GM10266 (cell line): Measurements from ENCODE around the gene DPH7.
"Not testable (repeated sequence)": the region's sequence is repeated elsewhere in the genome, so short reads cannot be mapped to it uniquely, and the experiment has no call there.

ENCODE experiments used
- DNase-seq: peaks from one replicate; pipeline ENCODE4 v3.0.0; 2012; ENCODE audit errors: extremely low spot score
- TF ChIP-seq, protein P1 (sequence below): IDR thresholded peaks from 2 replicates; pipeline ENCODE4 v1.5.1; 2012; ENCODE audit warnings: mild to moderate bottlenecking, low read depth; ENCODE audit not compliant: control insufficient read depth, insufficient read depth; ENCODE audit errors: missing control alignments

The DPH7 gene

DNA sequence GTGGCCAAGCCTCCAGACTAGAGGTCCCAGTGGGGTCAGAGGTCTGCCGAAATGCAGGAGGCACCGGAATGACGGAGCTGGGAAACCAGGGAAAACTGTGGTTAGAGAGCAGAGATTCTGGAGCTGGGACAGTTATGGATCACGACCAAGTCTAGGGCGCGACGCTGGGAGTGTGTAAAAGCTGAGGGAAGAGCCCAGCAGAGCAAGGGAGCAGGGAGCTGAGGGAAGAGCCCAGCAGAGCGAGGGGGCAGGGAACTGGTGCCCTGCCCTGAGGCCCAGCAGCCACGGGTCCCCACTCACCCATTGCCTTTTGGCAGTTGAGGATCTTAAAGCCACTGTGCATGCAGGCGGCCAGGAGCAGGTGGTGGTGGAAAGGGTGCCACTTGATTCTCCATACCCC lies 14.6 kb downstream of the DPH7 start:
- TF ChIP-seq, protein P1, sequence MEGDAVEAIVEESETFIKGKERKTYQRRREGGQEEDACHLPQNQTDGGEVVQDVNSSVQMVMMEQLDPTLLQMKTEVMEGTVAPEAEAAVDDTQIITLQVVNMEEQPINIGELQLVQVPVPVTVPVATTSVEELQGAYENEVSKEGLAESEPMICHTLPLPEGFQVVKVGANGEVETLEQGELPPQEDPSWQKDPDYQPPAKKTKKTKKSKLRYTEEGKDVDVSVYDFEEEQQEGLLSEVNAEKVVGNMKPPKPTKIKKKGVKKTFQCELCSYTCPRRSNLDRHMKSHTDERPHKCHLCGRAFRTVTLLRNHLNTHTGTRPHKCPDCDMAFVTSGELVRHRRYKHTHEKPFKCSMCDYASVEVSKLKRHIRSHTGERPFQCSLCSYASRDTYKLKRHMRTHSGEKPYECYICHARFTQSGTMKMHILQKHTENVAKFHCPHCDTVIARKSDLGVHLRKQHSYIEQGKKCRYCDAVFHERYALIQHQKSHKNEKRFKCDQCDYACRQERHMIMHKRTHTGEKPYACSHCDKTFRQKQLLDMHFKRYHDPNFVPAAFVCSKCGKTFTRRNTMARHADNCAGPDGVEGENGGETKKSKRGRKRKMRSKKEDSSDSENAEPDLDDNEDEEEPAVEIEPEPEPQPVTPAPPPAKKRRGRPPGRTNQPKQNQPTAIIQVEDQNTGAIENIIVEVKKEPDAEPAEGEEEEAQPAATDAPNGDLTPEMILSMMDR: no peak
- no peak for DNase-seq

DNA sequence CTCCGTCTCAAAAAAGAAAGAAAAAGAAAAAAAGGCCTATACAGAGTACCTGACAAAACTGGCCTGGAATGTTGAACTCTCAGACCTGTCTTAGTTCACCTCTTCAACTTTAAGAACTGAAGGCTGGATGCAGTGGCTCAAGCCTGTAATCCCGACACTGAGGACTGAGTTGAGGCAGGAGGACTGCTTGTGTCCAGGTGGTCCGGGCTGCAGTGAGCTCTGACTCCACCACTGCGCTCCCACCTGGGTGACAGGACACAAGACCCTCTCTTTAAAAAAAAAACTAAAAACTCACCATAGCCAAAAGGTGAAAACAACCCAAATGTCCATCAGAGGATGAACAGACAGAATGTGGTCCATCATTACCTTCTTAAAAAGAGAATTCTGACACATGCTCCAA lies 20.6 kb downstream of the DPH7 start:
- TF ChIP-seq, protein P1: no peak
- DNase-seq: no peak

DNA sequence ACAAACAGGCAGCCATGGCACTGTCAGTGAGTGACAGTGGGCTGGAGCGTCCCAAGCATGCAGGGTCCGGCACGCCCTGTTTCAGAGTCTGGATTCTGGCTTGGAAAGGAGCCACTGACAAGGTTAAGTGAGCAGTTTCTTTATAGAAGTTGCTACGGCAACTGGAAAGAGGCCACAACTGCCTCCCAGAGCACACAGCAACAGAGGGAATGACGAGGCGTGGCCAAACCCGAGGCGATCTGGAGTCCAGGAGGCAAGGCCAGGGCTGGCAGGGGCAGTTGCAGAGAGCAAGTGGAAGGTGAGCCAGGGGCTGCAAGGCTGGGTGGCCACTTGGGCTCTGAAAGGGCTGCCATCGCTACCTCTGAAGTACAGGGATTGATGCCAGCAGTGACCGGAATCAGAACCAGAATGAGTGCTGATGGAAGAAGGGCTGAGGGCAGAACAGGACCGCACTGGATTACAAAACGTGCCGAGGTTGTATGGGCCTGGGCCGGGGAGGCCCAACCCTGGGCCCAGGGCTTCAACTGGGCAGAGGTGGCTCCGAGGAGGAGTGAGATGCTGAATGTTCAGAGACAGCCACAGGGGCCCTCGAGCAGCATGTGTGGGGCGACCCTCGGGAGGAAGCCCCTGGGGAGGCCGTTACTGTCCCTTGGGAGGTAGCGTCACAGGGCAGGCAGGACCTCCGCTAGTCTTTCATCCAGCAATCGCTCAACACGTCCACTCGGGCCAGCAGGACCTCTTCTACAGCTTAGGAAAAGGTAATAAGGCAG lies 22.5 kb downstream of the DPH7 start:
- DNase-seq: no peak

DNA sequence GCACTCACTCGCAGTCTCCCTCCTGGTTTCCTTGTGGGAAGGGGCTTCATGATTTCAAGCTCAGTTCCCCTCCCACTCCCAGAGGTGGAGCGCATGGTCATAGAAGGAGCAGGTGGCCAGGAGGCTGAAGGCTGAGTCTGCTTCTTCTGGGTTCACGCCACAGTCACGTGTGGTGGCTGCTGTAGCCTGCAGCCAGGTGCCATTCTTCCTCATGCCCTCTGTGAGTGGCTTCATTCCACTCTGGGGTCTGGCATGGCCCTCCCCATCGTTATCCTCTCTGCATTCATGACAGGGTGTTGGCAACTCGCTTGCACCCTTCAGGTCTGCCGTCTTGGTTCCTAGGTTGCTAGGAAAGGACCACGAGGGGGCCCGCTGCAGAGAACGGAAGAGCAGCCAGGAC lies 23.5 kb downstream of the DPH7 start:
- TF ChIP-seq, protein P1: no peak
- no peak for DNase-seq

More for the DNA sequence above, 22.5 kb downstream of the DPH7 start:
- TF ChIP-seq, protein P1: no peak

DNA sequence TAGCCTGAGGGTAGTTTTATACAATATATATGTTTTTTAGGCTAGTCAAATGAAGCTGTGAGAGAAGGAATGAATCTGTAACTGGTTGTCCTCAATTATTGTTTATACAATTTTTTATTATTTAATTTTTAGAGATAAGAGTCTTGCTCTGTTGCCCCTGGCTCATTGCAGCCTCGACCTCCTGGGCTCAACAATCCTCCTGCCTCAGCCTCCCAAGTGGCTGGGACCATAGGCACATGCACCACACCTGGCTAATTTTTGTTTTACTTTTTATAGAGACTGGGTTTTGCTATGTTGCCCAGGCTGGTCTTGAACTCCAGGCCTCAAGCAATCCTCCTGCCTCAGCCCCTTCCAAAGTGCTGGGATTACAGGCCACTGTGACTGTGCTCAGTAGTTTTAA lies 24.4 kb downstream of the DPH7 start:
- DNase-seq: no peak
- TF ChIP-seq, protein P1: no peak

DNA sequence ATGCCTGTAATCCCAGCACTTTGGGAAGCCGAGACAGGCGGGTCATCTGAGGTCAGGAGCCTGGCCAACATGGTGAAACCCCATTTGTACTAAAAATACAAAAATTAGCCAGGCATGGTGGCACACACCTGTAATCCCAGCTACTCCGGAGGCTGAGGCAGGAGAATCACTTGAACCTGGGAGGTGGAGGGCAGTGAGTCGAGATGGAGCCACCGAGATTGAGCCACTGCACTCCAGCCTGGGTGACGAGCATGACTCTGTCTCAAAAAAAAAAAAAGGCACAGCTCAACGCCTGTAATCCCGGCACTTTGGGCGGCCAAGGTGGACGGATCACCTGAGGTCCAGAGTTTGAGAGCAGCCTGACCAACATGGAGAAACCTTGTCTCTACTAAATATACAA lies 25.1 kb downstream of the DPH7 start:
- DNase-seq: not testable (repeated sequence)

DNA sequence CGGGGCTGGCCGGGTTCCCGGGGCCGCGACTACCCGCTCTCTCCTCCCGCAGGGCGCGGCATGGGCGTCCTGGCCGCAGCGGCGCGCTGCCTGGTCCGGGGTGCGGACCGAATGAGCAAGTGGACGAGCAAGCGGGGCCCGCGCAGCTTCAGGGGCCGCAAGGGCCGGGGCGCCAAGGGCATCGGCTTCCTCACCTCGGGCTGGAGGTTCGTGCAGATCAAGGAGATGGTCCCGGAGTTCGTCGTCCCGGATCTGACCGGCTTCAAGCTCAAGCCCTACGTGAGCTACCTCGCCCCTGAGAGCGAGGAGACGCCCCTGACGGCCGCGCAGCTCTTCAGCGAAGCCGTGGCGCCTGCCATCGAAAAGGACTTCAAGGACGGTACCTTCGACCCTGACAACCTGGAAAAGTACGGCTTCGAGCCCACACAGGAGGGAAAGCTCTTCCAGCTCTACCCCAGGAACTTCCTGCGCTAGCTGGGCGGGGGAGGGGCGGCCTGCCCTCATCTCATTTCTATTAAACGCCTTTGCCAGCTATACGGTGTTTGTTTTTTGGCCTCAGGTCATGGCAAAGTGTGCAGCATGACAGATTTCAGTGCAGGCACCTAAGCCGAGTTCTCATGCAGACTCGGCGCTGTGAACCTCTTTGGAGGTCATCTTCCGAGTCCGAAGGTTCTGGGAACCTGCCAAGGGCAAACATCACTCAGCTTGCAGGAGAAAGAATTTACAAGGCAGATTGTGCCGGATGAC lies 26.5 kb downstream of the DPH7 start:
- DNase-seq: no peak
- TF ChIP-seq, protein P1: no peak
